ENCODE data around the gene FGF14.

The FGF14 gene

DNA sequence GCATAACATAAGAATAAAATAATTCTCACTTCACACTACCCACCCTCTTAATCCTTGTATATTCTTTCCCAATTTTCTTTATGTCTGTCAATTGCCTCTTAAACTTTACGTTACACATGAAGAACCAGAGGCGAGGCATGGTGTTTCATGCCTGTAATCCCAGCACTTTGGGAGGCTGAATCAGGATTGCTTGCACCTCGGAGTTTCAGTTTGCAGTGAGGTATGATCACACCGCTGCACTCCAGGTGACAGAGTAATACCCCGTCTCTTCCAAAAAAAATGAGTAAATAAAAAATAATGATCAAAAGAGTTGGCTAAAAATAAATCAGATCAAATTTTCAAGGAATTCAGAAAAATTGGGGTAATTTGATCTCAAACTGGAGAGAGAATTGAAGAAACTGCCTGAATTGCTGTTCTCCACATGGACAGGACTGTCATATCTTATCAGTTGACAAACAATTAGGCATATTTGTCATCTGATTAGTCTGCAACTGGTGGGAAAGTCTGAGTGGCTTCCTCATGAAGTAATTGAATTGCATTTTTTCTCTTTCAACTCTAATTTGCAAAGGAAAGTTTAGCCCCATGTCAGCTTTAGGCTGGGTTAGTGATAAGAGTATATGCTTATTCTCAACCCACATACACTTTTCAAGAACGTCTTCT is 646.5 kb downstream of the FGF14 start:
- DNase-seq: no peak

DNA sequence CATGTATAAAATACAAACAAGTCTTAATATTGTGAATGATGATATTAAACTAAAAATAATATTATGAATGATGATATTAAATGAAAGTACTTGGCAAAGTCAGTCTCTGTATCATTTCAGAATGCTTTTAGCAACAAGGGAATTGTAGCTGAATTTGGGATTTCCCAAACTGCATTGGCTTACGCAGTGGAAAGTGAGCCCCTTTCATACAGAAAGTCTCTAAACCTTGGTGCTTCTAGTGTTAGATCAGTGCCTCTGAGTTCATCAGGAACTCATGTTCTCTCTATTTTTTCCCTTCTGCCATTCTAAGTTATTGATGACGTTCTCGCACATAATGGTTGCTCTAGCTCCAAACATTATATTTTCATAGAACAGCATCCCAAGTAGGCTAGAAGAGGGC is 649.4 kb downstream of the FGF14 start:
- no peak for DNase-seq

DNA sequence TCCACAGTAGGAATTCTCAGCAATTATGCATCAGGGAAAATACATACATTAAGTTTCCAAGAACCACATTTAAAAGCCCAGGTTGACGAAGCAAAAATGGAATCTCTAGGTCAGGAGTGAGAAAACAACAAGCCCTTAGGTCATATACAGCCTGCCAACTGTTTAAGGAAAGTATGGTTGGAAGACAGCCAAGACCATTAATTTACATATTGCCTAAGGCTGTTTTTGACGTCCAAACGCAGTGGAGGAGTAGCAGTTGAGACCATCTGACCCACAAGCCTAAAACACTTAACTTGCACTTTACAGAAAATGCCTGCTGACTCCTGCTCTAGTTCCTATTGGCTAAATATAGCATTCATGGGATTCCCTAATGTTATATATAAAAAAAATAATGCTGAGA is 650.4 kb downstream of the FGF14 start:
- peak; percentile 16 for DNase-seq

DNA sequence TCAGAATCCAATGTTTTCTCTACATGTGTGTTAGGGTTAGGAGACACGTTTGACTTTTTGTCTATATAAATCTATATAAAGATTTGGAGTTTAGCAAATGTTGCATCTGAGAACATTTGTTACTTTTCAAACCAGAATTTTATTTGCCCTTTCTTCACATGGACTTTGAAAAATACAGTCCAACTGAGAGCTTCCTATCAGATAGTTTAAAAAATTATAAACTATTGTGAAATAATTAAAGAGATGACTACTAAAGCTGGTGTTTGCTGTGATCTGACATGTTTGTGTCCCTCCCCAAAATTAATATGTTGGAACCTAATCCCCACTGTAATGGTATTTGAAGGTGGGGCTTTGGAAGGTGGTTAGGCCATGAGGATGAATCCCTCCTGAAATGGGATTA is 652.3 kb downstream of the FGF14 start:
- DNase-seq: no peak

DNA sequence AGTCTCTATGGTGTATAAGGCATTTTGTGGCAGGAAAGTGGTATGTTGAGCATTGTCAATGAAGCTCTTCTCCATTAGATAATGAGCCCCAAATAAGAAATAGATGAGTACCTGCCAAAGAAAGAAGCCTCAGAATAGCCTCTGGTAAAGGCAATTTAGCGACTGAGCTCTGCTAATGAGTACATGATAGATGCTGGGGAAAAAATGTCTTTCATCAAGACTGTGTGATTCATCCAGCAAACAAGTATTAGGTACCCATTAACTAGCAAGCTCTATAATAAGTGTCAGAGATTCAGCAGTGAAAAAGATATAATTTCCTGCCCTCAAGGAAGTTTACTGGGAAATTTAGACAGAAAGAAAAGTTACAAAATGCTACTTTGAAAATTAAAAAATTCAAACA is 654.8 kb downstream of the FGF14 start:
- no peak for DNase-seq

DNA sequence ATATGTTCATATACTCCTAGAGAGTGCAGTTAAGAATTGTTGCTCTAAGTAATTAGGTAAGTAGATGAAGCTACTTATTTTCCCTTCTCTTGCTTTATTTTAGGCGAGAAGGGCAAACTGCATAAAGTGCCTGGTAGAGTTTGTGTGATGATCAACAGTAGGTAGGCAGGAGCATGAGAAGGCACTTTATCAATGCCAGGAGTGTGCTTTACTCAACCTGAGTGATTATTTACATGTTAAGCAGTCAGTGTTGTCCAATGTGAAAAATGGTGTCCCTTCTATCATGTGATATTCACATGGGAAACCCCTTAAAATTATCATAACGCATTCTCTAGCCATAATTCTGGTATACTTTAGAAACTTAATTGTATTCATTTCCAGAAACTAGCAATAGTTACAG is 655.3 kb downstream of the FGF14 start:
- DNase-seq: no peak

DNA sequence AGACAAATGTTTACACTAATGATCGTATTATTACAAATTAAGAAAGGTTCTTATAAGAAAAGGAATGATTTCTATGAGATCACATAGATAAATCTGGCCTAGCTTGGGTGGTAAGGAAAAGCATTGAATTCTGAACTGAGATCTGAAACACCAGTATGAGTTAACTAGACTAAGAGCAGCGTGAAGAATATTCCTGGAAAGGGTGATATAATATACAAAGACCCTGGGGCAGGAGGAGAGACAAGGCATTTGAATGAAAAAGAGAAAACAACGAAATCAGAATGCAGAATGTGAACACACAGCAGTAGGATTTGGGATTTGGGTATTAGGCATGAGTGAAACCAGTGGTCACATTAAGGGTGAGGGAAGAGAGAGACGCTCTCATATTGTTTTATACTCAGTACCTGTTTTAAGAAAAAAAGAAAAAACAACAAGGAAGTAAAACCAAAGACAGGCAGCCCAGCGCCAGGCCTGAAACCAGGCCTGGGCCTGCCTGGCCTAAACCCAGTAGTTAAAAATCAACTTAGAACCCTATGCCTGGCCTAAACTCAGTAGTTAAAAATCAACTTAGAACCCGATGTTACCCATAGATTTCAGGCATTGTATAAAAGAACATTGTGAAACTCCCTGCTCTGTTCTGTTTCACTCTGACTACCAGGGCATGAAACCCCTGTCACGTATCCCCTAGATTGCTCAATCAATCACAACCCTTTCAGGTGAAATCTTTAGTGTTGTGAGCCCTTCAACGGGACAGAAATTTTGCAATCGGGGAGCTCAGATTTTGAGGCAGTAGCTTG is 662.3 kb downstream of the FGF14 start:
- DNase-seq: no peak

DNA sequence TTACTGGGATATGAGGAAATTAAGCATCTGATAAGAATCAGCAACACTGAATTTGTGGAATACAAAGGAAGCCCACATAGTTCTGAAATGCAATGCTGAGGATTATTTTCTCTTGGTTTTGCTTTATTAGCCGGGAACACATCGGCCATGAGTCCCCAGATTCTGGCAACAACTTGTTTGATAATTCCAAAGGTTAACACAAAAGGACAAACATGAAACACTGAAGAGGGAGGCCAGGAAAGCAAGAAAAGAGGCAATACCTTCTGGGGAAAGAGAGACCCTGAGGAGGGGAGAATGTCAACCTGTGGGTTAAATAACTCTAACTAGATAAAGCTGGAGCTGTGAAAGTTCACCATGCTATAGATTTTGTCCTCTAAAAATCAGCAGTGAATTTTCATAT is 663.5 kb downstream of the FGF14 start:
- no peak for DNase-seq

DNA sequence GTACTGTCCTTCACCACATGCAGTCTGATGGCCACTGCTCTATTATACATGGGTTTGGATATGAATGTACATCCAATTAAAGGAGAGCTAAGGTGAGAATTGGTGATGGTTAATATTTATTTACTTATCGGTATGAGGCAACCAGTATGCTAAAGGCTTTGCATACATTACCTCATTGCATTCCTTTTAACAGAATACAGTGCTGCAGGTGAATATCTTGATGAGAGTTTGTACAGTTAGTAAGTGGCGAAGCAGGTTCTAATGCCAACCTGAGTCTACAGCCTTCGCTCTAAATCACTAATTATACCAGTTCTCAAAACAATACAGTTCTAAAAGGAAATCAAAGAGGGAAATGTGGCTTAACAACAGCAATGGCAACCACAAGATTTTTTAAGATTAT is 665.3 kb downstream of the FGF14 start:
- DNase-seq: no peak

DNA sequence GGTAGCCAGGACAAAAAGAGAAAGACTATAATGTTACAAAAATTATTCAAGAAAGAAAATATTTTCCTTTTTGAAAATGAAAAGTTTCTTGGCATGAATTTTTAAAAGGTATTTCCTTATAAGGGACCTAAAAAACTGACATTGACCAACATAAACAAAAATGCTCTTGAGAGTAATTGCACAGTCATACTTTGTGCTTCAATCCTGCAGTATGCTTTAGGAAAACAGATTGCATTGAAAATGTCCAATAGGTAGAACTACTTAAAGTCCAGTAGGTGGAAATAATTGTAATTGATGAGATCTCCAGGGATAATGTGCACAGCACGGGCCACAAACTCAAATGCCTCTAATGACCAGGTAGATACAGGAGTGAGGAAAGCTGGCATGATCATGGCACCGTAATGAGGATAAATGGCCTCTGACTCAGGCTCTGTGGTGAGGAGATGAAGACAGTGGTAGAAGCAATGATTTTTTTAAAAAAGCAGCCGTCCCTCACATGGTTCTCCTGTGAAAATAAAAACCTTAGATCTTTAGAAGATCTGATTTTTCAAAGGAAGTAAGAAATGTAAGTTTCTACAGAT is 671.3 kb downstream of the FGF14 start:
- DNase-seq: no peak

DNA sequence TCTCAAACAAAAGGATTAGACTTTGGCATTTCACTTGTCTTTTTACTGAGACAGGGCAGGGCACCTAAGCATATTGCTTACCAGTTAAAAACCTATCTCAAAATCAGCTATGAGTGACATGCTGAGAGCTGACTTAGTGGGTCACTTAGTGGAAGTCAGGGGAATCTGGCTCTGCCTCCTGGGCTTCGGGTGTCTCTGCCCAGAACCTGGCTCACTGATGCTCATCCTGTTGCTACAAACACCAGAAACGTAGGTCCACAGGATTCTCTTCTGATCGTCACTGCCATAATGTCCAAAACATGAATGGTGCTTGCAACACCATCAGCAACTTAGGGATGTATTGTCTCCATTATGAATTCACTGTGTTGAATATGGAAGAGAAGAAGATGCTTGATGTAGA is 673.2 kb downstream of the FGF14 start:
- DNase-seq: no peak

DNA sequence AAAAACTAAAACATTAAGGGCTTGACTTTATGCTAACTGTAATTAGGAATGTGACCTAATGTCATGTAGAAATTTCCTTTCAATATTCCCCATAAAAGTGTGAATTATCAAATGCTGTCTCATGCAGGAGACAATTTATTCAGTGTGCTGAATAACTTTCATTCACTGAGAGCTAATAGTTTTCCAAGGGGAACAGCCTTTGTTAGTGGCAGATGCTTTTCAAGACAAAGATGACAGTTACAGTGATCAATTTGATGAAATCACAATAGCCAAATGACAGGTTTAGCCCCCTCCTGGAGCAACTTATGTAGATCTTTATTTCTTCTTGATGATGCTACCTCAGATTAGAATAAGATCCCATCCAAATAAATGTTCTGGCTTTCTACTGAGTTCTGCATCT is 673.8 kb downstream of the FGF14 start:
- no peak for DNase-seq

DNA sequence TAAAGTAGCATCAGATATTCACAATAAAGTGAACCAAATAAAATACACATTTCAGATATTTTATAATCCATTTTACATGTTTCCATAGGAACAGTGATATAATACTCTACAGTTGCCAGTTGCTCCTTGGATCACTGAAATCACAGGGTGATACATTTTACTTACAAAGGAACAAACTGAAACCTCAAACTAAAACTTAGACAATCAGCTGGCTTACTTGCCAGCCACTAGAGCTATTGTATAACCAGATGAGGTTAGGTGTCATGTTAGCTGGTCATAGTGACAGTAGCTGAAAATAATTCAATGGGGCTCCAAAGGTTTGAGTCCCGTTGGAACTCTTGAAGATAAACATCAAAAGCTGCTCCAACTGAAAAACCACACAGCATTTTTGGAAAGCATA is 674.7 kb downstream of the FGF14 start:
- no peak for DNase-seq

DNA sequence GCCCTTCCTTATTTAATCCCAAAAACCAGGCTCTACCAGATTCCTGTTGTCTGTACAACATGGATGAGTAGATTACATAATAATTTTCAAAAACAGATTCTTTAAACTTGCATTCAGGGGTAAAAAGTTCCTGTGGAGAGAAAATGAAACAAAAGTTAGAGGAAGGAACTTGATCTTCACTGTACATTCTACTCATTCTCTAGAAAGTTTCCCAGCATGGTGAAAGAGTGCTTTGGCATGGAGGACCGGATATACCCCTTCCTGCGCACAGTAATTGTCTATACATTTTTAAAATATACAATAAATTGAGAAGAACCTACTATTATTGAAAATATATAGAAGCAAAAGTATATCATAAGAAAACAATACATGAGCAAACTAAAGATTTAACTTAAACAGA is 675.2 kb downstream of the FGF14 start:
- DNase-seq: no peak

DNA sequence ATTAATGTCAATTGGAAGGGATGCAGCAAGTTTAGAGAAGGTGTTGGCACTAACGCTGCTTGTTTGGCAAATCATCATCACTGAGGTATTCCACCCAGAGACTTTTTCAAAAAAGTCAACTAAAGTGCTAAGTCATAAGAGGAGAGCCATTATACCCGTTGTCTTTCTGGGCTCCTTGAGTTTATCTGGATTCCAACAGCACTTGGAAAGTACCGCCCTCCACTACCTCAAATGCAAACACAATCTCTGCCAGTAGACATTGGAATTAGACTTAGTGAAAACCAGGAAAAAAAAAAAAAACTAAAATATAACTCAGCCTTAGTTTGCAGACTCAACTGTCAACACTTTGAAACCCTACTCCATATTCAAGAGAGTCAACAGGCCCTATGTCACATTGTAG is 683.4 kb downstream of the FGF14 start:
- no peak for DNase-seq

DNA sequence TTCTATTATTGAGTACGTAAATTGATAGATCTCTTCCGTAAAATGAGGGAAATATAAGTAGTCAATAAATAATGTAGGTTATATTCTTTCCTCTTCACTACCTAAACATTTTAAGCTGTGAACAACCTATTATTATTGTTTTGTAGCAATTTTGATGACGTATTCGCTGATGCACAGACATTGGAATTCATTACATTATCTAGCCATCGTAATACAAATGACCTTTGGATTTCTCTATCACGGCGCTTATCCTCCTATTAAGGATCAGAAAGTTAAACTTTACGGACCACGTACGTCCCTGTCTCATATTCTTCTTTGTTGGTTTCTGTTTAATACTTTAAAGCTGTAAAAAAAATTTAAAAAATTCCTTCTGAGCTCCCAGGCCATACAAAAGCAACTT is 684.5 kb downstream of the FGF14 start:
- DNase-seq: no peak

DNA sequence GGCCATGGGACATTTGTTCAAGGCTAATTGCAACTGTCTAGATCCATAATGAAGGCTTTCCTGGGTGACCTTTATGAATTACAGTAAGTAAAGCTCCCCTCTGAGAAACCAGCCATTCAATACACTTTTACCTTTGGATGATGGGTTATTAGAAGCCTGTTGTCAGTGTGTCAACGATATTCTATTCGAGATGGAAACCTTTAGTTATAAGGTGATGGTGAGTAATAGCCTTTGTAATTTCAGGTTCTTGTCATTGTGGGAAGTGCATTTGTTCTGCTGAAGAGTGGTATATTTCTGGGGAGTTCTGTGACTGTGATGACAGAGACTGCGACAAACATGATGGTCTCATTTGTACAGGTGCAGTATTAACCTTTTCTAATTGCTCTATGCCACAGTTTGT is 687.7 kb downstream of the FGF14 start:
- no peak for DNase-seq

DNA sequence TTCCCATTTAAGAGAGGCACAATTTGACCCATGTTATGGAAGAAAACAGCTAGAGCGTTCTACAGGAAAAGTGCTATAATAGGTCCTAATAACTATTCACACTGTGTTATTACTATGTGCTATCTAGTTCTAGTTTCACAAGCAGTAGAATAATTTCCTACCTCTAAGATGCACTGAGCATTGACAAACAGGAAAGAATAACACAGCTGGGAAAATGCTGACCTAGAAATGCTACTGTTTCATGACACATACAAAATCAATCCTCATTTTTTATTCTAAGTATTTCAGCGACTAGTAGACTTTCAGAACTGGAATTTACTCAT is 689.9 kb downstream of the FGF14 start:
- no peak for DNase-seq

DNA sequence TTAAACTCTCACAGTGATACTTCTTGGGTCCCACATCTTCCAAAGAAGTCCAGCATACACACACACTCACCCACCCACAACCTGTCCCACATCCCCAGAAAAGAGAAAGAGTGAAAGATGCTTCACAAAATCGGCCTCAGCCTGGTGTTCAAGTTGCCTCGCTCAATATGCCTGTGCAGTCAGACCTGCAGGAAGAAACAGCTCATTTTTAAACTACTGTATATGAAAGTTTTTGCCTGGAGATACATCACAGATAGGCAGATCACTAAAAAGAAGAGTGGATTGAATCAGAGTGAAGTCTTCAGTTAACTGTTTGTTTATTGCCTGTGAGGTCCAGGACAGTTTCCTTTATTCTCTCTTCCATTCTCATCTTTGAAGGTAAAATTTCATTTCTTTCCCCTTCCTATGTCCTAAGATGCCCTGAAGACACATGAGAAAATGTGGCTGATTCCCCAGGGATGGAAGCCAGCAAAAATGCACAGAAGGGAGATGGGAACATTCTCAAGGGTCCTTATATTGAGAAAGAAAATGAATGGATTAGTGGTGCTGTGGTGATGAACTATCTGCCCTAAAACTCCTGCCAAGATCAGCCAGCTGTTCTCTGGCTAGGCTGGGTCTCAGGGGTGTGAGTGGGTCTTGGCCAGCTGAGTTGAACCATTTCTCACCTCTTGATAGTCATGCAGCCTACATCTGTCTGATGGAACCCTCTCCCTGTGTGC is 690.4 kb downstream of the FGF14 start:
- no peak for DNase-seq

DNA sequence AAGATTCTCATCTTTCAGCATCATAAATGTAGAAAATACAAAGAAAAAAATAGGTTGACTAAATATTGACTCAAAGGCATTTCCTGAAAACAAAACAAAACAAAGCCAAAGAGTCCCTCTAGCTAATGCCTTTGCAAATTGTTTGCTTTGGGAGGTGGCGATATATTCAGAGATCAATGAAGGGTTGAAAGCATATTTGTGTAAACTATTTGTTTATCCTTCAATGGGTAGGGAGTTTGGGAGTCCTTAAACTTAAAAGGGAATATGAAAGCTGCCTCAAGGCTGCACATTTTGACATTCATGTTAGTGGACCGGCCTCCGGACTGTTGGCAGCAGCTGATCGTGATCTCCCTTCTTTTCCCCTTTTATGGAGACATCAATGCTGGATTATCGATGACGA is 691.9 kb downstream of the FGF14 start:
- DNase-seq: no peak

DNA sequence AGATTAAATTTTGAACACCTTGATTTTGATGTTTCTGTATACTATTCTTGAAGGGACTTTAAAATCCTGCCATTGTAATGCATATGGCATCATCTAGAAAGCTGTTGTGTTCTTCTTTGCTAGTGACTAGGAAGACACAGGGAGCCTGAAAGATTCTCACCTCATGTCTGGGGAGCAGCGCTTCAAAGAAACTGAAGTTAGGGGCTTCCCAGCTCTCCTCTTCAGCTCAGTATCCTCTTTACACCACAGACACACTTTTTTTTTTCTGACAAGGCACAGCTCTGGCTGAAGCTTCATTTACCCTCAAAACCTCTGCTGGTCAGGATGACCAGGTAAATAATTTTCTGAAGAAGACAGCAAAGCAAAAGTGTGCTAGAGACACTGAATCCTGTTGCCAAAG is 693.7 kb downstream of the FGF14 start:
- DNase-seq: no peak

DNA sequence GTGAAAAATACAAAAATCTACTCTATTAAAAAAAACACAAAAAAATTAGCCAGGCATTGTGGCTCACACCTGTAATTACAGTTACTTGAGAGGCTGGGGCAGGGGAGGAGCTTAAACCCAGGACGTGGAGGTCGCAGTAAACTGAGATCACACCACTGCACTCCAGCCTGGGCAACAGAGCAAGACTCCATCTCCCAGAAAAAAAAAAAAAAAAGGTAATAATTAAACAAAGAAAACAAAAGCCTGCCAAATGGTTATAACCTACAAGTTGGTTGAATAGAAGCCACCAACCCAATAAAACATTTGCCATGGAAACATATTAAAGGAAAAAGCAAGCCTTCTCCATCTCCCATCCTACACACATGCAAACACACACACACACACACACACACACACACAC is 694.2 kb downstream of the FGF14 start:
- no peak for DNase-seq

DNA sequence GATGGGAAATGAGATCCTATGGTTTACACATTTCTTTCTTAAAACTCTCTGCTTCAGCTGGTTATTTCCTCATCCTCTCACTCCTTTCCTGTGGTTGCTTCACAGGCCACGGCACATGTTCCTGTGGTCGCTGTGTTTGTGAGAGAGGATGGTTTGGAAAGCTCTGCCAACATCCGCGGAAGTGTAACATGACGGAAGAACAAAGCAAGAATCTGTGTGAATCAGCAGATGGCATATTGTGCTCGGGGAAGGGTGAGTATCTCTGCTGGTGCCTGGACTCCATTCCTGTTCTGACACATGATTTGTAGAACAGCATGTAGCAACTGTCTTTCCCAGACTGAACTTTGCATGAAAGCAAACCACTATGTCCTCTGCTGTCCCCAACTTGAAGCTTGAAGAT is 695.2 kb downstream of the FGF14 start:
- peak; percentile 2 for DNase-seq

DNA sequence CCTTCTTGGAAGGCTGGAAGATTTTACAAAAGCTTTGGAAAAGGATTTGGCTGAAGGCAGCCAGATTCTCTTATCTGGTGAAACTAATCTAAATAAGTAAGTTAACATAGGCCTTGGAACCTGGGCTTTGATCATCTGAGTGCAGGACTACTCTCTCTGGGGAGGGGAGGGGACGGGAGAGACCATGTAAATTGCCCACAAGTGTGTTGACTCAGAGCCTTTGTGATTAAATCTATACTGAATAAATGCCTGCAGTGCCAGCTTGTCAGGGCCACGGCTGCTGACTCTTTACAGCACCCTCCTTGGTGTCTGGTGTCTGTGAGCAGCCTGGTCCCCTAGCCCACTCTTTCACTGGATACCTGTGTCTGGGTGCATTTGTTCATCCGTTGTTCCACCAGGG is 698.0 kb downstream of the FGF14 start:
- no peak for DNase-seq

Measured in T1000 (cell line).